Measurements from ENCODE around the gene SMOC2.
"Not testable (repeated sequence)": the region's sequence is repeated elsewhere in the genome, so short reads cannot be mapped to it uniquely, and the experiment has no call there.

The SMOC2 gene

DNA sequence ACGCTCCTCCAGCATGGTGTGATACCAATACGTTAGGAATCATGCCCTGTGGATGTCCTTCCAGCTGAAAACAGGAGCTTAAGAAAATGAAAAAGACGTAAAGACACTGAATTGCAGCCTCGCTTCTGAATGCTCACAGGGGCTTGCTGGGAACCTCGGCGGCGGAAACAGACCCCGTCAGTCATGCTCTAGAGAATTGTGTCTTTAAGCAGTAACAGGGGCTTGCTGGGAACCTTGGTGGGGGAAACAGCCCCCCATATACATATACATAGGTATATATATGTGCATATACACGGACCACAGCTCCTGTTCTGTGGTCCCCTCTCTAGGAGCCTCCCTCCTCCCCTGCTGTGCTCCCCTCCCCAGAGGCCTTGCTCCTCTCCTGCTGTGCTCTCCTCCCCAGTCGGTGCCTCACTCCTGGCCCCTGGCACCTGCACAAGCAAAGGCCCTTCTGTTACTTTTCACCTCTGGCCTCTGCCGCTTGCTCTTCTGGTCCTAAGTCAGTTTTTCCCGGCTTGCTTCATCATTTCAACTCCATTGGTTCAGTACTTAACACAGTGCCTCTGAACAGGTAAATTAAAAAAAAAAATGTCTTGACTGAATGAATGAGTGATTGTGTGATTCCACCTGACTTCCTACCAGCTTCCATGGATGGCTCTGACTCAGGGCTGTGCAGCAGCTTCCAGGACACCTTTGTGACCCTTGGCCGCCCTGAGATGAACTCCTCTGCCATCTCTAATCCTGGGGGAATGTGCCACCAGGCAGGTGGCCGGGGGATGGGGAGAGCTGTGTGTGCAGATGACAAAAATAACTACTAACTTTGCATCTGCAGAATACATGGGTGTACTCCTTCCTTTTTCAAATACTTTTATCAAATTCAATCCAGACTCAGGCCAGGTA is 246.1 kb downstream of the SMOC2 start:
- no peak overlapping the region for H3K27ac Mint-ChIP-seq

DNA sequence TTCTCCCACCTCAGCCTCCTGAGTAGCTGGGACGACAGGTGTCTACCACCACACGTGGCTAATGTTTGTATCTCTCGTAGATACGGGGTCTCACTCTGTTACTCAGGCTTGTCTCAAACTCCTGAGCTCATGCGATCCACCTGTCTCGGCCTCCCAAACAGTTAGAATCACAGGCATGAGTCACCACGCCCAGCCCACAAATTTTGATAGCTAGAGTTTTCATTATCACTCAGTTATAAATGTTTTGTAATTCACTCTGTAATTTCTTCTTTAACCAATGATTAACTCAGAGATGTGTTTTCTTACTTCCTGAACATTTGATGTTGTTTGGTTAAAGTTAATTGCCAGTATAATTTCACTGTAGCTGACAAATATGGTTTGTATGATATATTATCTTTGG is 249.3 kb downstream of the SMOC2 start:
- H3K4me3 Mint-ChIP-seq = no peak overlapping the region
- DNase-seq = no peak
- H3K27me3 Mint-ChIP-seq = no peaks in the 10 kb centered on the region
- H3K36me3 Mint-ChIP-seq = no peaks in the 10 kb centered on the region
- H3K4me1 Mint-ChIP-seq = no peaks in the 10 kb centered on the region
- CTCF ChIA-PET = no interaction called here
- no peaks in the 10 kb centered on the region for H3K9me3 Mint-ChIP-seq
- H3K27ac Mint-ChIP-seq = no peak overlapping the region

More for the DNA sequence above, 246.1 kb downstream of the SMOC2 start:
- no peak for DNase-seq
- Mint-ChIP-seq H3K4me3 (no peak overlapping the region), H3K36me3 (no peaks in the 10 kb centered on the region), H3K4me1 (no peaks in the 10 kb centered on the region), H3K27me3 (no peaks in the 10 kb centered on the region), H3K9me3 (no peaks in the 10 kb centered on the region)
- CTCF ChIA-PET = no interaction called here

DNA sequence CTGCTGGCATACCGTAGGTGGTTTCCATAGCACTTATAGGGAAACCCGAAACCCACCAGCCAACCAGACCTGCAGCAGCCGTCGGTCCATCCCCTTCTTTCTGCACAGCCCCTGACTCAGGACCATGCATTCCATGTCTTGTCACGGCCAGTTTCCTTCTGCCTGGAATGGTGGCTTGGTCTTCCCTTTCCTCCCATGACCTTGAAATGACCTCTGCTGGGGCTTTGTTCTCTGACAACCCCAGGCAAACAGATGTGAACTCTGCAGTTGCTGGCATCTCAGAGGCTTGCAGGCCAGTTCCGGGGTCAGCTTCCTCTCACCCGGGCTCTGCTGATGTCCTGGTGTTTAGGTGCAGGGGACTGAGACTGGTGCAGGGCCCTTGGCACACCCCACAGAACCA is 250.8 kb downstream of the SMOC2 start:
- no peak for DNase-seq
- H3K9me3 Mint-ChIP-seq = no peaks in the 10 kb centered on the region
- H3K36me3 Mint-ChIP-seq = no peaks in the 10 kb centered on the region
- no peak overlapping the region for H3K4me3 Mint-ChIP-seq
- H3K27me3 Mint-ChIP-seq = no peaks in the 10 kb centered on the region
- no peaks in the 10 kb centered on the region for H3K4me1 Mint-ChIP-seq
- CTCF ChIA-PET = no interaction called here
- no peak overlapping the region for H3K27ac Mint-ChIP-seq

DNA sequence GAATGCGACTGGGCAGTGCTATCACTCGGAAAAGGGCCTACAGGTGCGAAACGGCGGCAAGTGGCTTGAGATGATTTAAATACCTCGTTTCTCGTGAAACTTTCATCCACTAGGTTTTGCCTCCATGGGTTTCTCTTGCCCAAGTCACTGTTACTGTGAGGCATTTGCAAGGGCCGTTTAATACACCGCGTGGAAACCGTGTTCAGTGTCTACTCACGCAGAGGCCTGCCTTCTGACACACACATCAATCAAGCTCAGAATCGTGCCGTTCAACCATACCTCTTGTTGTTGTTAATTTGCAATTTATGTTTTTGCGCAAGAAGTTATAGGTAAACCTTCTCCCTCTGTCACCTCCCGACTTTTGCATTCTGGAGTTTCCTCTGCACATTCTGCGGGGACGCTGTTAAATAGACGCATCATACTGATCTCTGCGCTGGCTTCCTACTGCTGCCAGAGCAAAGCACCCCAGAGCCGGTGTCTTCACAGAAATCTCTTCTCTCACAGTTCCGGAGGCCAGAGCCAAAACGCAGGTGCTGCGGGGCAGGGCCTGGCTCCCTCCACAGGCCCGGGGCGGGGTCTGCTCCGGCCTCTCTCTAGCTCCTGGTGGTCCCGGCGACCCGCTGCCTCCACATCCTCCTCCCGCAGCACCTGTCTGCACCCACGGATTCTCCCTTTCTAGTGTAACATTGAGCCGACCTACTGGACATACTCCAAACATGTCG is 251.4 kb downstream of the SMOC2 start:
- Mint-ChIP-seq H3K4me3 (no peak overlapping the region), H3K27me3 (no peaks in the 10 kb centered on the region), H3K9me3 (no peaks in the 10 kb centered on the region), H3K27ac (no peak overlapping the region), H3K36me3 (no peaks in the 10 kb centered on the region), H3K4me1 (no peaks in the 10 kb centered on the region)
- CTCF ChIA-PET = no interaction called here
- no peak for DNase-seq

DNA sequence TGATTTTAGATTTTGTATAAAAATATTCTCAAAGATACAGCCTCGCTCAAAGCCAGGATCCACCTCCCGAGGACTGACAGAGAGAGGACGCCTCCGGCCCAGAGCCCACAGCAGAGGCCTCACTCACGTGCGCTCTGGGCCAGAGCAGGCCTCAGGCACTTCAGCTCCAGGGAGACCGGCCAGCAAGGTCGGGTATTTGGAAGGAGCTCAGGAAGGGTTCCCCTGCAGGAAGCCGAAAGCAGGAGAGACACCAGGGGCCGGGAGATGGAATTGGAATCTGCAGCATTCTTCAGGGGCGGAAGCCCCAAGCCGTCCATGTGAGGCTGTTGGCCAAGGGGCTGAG is 251.9 kb downstream of the SMOC2 start:
- DNase-seq, H3K27ac Mint-ChIP-seq: not testable (repeated sequence)

DNA sequence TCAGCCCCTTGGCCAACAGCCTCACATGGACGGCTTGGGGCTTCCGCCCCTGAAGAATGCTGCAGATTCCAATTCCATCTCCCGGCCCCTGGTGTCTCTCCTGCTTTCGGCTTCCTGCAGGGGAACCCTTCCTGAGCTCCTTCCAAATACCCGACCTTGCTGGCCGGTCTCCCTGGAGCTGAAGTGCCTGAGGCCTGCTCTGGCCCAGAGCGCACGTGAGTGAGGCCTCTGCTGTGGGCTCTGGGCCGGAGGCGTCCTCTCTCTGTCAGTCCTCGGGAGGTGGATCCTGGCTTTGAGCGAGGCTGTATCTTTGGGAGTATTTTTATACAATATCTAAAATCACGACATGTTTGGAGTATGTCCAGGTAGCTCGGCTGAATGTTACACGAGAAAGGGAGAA is 253.8 kb downstream of the SMOC2 start:
- H3K4me3 Mint-ChIP-seq, CTCF ChIA-PET, H3K9me3 Mint-ChIP-seq, DNase-seq, H3K36me3 Mint-ChIP-seq, H3K27me3 Mint-ChIP-seq, H3K27ac Mint-ChIP-seq, H3K4me1 Mint-ChIP-seq: not testable (repeated sequence)

More for the DNA sequence above, 251.9 kb downstream of the SMOC2 start:
- H3K36me3 Mint-ChIP-seq, H3K4me3 Mint-ChIP-seq, H3K27me3 Mint-ChIP-seq, H3K4me1 Mint-ChIP-seq, CTCF ChIA-PET, H3K9me3 Mint-ChIP-seq: not testable (repeated sequence)

DNA sequence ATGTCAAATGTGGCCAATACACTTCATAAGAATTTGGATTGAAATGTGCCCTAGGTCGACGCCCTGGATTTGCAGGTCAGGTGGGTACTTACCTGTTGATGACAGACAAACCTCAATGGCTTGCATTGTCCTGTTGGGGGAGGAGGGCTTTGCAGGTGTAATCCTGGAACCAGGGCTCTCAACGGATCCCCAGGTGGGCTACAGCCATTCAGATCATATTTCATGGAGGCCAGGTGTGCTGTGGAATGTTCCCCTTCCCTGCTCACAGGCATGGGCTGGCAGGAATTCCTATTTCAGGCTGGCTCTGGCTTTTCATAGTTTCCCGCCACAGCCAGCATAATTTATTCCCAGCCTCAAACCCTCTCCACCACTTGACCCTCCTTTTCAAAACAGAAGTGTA is 254.7 kb downstream of the SMOC2 start:
- H3K4me3 Mint-ChIP-seq = no peak overlapping the region
- CTCF ChIA-PET = no interaction called here
- no peaks in the 10 kb centered on the region for H3K9me3 Mint-ChIP-seq

DNA sequence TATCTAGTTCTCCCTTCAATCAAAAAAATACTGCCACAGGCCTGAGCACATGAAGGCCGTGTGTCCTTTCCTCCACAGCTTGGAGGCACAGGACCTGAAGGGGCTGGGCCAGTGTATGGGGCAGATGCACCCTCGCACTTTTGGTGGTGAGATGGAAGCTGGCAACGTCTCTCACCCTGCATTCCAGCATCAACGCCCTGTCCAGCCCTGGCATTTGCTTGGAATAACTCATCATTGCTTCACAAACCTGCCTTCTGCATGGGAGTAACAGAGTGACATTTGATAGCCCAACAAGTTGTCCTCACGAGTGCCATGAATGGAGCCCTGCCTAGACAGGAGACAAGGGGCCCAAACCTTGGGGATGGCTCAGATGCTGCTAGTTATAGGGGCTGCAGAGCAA is 257.9 kb downstream of the SMOC2 start:
- Mint-ChIP-seq H3K9me3 (no peaks in the 10 kb centered on the region), H3K36me3 (no peaks in the 10 kb centered on the region), H3K4me1 (no peaks in the 10 kb centered on the region), H3K4me3 (no peak overlapping the region), H3K27ac (no peak overlapping the region), H3K27me3 (no peaks in the 10 kb centered on the region)
- CTCF ChIA-PET = no interaction called here
- DNase-seq = no peak

More for the DNA sequence above, 254.7 kb downstream of the SMOC2 start:
- no peak for DNase-seq
- no peaks in the 10 kb centered on the region for H3K4me1 Mint-ChIP-seq
- no peaks in the 10 kb centered on the region for H3K36me3 Mint-ChIP-seq
- no peak overlapping the region for H3K27ac Mint-ChIP-seq
- H3K27me3 Mint-ChIP-seq = no peaks in the 10 kb centered on the region

DNA sequence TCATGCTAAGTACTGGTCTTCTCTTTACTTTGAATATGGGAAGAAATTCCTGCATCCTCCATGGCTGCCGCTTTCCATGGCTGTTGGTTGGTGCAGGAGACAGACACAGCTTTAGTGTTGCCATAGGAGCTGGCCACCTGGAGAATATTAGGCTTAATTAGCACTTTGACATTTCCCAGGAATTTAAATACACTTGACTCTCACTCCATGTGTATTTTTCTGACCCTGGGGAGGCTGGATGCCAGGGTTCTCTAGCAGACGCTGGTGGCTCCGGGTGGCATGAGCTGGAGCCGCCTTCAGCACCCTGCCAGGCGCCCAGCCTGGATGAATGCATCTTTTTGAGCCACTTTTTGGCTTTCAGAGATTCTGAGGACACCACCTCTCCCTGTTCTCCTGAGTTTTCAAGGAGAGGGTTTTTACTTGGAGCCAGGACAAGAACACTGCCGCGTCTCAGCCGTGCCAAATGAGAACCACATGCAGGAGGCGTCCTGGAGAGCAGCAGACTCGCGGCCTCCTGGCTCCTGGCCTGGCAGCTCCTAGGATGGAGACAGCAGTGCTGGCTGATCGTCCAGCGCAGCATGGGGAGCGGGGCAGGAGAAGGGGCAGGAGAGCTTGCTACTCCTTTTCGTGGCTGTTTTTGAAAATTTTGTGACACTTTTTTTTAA is 258.8 kb downstream of the SMOC2 start:
- Mint-ChIP-seq H3K4me3 (no peak overlapping the region), H3K4me1 (no peaks in the 10 kb centered on the region), H3K36me3 (no peaks in the 10 kb centered on the region), H3K27ac (no peak overlapping the region), H3K27me3 (no peaks in the 10 kb centered on the region), H3K9me3 (no peaks in the 10 kb centered on the region)
- CTCF ChIA-PET = no interaction called here
- no peak for DNase-seq

DNA sequence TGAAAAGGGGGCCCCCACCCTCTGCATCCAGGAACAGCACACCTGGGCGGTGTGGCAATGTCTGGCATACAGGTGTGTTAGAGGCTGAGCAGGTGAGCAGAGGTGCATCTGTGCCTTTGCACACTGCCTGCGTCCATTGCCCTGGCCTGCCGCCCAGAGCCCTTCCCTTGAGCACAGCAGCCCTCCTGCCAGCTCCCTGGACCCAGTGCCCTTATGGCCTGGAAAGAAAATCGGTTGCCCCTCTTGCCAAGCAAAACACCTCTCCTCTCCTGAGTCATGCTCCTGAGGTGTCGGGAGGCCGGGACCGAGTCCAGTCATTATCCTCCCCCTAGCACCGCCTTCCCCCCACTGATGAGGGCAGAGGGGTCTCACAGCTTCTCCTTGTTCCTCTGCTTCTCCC is 259.9 kb downstream of the SMOC2 start:
- Mint-ChIP-seq H3K4me3 (no peak overlapping the region), H3K4me1 (no peaks in the 10 kb centered on the region), H3K27me3 (no peaks in the 10 kb centered on the region), H3K36me3 (no peaks in the 10 kb centered on the region), H3K27ac (no peak overlapping the region), H3K9me3 (no peaks in the 10 kb centered on the region)
- no peak for DNase-seq
- CTCF ChIA-PET = no interaction called here

DNA sequence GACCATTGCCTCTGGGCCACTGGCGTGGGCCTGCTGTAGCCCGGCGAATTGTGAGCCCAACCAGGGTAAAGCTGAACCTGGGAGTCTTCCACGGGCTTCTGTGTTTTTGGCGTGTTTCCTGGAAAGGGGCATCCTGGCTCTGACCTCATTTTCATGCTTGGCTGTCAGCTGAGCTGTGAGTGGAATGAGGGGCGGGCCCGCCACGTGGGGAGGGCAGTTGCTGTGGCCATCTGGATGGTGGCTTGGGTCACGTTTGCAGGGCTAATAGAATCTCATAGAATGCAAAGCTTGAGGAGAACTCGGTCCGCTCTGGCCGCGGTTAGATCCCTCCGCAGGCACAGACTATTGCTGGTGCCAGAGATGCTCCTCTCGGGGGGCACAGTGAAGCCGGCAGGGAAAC is 263.0 kb downstream of the SMOC2 start:
- H3K4me3 Mint-ChIP-seq = no peak overlapping the region
- H3K27ac Mint-ChIP-seq = no peak overlapping the region
- no peaks in the 10 kb centered on the region for H3K4me1 Mint-ChIP-seq
- H3K27me3 Mint-ChIP-seq = no peaks in the 10 kb centered on the region
- CTCF ChIA-PET = no interaction called here
- DNase-seq = no peak
- no peaks in the 10 kb centered on the region for H3K36me3 Mint-ChIP-seq
- H3K9me3 Mint-ChIP-seq = no peaks in the 10 kb centered on the region

DNA sequence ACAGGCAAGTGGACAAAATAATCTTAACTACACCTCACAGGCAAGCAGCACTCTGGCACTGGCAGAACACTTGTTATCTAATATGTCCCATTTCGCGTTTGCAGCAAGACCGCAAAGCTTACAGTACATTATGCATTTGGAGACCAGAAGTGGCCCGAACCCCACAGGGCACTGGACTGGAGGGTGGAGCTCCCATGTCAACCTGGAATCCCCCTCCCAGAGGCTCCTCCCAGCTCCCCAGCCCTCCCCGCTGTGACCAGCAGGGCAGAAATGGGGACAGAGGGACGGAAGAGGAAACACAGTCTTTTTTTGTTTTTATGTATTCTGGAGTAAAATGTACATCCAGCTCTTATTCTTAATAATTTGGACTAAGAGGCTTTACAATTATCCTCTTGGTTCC is 263.7 kb downstream of the SMOC2 start:
- Mint-ChIP-seq H3K36me3 (no peaks in the 10 kb centered on the region), H3K9me3 (no peaks in the 10 kb centered on the region), H3K27ac (no peak overlapping the region), H3K4me3 (no peak overlapping the region), H3K27me3 (no peaks in the 10 kb centered on the region), H3K4me1 (no peaks in the 10 kb centered on the region)
- DNase-seq = no peak
- CTCF ChIA-PET = no interaction called here

DNA sequence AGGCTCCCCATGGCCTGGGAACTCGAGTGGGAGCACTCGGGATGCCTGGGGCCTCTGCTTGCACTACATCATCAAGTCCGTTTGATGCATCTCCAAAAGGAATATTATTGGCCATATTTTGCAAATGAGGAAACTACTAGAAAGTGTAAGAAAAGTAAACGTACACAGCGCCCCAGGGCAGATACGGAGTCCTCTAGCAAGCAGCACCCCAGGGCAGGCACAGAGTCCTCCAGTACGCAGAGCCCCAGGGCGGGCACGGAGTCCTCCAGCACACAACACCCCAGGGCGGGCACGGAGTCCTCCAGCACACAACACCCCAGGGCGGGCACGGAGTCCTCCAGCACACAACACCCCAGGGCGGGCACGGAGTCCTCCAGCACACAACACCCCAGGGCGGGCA is 264.3 kb downstream of the SMOC2 start:
- H3K4me1 Mint-ChIP-seq, H3K9me3 Mint-ChIP-seq, DNase-seq, H3K27ac Mint-ChIP-seq, H3K27me3 Mint-ChIP-seq, CTCF ChIA-PET, H3K36me3 Mint-ChIP-seq, H3K4me3 Mint-ChIP-seq: not testable (repeated sequence)

DNA sequence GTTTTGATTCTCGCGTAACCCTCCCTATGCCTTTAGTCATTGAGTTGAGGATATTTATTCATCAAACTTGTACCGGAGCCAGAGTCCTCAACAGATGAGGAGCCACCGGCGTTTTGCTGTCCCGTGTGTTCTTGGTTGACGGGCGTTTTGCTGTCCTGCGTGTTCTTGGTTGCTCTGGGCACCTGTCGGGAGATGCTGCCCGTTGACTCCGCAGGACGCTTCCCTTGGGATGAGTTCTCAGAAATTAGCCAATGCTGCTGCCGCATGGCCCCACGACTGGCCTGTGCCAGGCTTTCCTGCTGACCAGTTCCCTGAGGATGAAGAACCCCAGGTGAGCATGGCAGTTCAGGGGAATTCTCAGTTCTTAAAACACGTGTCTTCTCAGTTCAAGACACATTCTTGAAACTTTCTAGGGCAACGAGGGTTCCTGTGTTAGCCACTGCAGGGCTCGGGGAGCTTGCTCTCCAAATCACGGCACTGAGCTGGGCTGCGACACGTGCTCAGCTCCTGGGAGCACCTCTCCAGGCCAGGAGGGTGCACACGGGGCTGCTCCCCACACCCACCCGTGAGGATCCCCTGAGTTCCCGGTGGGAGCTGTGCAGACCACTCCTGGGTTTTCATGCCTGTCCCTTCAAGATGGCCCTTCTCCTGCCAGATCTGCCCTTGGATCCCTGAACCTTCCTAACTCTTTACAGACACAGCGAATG is 265.6 kb downstream of the SMOC2 start:
- Mint-ChIP-seq H3K9me3 (no peaks in the 10 kb centered on the region), H3K4me1 (no peaks in the 10 kb centered on the region), H3K27me3 (no peaks in the 10 kb centered on the region), H3K4me3 (no peak overlapping the region), H3K36me3 (no peaks in the 10 kb centered on the region), H3K27ac (peak overlapping the region; percentile 55)
- no peak for DNase-seq
- CTCF ChIA-PET = no interaction called here
